Fibroblast of villous mesenchyme (primary cell): Measurements from ENCODE around the gene NOCT. TPM values are rescaled to one million over a fixed set of nuclear protein-coding genes. Genes with fewer than 3 reads are reported as not detected.
"Not testable (repeated sequence)": the region's sequence is repeated elsewhere in the genome, so short reads cannot be mapped to it uniquely, and the experiment has no call there.

Source experiments
- DNase-seq: peaks from one replicate; pipeline ENCODE4 v3.0.0-alpha.2; 2010; ENCODE audit warnings: low read depth
- H3K4me3 ChIP-seq: 2 replicates; pipeline ENCODE4 v1.5.1; 2011; ENCODE audit warnings: low read depth, mild to moderate bottlenecking, low read length
- CTCF ChIP-seq: IDR thresholded peaks from 2 replicates; pipeline ENCODE4 v1.5.1; 2012; ENCODE audit warnings: low read depth, mild to moderate bottlenecking, low read length; ENCODE audit not compliant: insufficient read depth
- total RNA-seq: library from RNA; depleted of rRNA; stranded (reverse); fragments of >200 nt; gene quantifications from 2 replicates; pipeline ENCODE4 v1.2.3, GENCODE V29; 2012

NOCT gene
- total RNA-seq, 1 donor = 61.7 TPM

- H3K4me3 ChIP-seq = no peak overlapping the region
- DNase-seq = no peak
- TF ChIP-seq CTCF = no peak
These were observed 28.7 kb downstream of the NOCT start for GRCh38 chr4:139044291-139044690.

DNA sequence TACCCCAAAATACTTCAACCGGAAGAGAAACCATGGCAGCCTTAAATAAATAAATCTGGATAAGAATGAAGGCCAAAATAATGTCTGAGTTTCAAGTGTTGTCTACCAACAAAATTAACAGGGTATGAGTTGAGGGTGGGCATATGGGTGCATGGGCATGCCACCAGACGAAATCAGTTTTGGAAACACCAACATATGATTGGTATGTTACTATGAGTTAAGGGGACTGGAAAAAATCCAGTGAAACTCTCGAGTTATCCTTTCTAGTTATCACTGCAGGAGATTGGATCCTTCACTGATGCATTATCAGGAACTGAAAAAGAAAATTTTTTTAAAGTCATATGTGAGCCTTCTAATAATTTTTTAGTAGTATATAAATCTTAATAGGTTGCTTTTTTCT lies 32.4 kb downstream of the NOCT start:
- no peak for TF ChIP-seq CTCF
- no peak overlapping the region for H3K4me3 ChIP-seq
- no peak for DNase-seq

DNA sequence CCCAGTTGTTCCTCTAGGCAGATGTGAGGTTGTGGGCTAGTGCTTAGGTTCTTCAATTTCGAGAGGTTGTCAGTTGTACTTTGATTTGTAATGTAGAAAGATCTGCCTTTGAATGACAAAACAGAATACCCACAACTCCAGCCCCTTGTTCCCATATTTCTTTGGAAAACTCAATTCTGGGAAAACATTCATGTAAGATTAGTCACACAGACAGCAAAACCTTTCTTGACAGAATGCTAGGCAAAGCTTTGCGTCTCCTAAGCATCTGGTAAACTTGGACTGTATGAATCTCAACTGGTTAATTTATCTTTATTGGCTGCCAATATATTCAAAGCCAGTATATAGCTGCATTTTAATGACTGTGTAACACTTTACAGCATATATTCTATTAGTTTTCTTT lies 34.9 kb downstream of the NOCT start:
- peak; percentile 23 for DNase-seq
- no peak overlapping the region for H3K4me3 ChIP-seq
- no peak for TF ChIP-seq CTCF

GRCh38 chr4:139053909-139054308 lies 38.3 kb downstream of the NOCT start:
- no peak overlapping the region for H3K4me3 ChIP-seq
- DNase-seq = no peak
- no peak for TF ChIP-seq CTCF

DNA sequence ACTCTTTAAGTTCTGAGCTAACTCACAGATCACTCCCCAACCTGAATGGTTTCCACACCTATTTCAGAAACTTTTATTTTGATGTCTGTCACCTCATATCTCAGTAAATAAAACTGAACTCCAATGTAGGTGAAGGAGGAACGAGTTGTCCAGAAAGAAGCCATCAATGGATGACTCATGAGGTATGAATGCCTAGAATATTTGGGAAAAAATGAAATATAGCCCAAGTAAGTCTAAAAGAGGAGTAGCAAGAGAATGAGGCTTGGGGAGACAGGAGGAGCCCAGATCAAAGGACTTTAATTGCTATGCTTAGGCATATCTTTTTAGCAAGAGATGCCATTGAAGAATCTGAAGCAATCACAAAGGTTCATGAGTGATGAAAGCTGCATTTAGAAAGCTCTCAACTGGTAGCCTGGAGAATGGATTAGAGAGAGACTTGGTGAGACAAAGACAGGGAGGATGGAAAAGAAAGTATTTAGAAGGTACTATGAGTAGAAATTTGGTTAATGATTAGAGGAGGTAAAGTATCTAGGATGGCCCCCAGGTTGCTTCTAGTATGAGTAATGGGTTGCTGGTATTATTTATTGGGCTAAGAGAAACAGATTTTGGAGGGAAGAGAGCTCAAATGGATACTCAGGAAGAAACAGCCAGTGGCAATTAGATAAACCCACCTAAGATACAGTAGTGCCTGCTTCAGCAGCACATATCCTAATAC lies 39.4 kb downstream of the NOCT start:
- DNase-seq = no peak
- TF ChIP-seq CTCF = no peak
- no peak overlapping the region for H3K4me3 ChIP-seq

- not testable (repeated sequence) for DNase-seq
These were observed 43.4 kb downstream of the NOCT start for GRCh38 chr4:139059026-139059425.

GRCh38 chr4:139060591-139060990 lies 45.0 kb downstream of the NOCT start:
- DNase-seq = no peak
- TF ChIP-seq CTCF = no peak
- no peak overlapping the region for H3K4me3 ChIP-seq

More at GRCh38 chr4:139059026-139059425, 43.4 kb downstream of the NOCT start:
- H3K4me3 ChIP-seq = not testable (repeated sequence)
